ENCODE measurements around the gene ZNF148.

GRCh38 chr3:125189378-125190165 is 185.6 kb downstream of the ZNF148 start:
- TF ChIP-seq, protein P1, sequence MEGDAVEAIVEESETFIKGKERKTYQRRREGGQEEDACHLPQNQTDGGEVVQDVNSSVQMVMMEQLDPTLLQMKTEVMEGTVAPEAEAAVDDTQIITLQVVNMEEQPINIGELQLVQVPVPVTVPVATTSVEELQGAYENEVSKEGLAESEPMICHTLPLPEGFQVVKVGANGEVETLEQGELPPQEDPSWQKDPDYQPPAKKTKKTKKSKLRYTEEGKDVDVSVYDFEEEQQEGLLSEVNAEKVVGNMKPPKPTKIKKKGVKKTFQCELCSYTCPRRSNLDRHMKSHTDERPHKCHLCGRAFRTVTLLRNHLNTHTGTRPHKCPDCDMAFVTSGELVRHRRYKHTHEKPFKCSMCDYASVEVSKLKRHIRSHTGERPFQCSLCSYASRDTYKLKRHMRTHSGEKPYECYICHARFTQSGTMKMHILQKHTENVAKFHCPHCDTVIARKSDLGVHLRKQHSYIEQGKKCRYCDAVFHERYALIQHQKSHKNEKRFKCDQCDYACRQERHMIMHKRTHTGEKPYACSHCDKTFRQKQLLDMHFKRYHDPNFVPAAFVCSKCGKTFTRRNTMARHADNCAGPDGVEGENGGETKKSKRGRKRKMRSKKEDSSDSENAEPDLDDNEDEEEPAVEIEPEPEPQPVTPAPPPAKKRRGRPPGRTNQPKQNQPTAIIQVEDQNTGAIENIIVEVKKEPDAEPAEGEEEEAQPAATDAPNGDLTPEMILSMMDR (conservative IDR thresholded peaks at IDR 0.05 in 1 of 2, IDR thresholded peaks at IDR 0.05 in 1 of 2; ENCODE audit: extremely low read depth in 1 of 2, insufficient read depth in 1 of 2, low read depth in 1 of 2, low read length in 2 of 2) = no peak
- no peak for TF ChIP-seq EZH2 (IDR thresholded peaks at IDR 0.05; ENCODE audit: borderline replicate concordance, low read length)

All from mammary epithelial cell (primary cell).